Measurements from ENCODE around the gene SLC17A7.

SLC17A7 gene

DNA sequence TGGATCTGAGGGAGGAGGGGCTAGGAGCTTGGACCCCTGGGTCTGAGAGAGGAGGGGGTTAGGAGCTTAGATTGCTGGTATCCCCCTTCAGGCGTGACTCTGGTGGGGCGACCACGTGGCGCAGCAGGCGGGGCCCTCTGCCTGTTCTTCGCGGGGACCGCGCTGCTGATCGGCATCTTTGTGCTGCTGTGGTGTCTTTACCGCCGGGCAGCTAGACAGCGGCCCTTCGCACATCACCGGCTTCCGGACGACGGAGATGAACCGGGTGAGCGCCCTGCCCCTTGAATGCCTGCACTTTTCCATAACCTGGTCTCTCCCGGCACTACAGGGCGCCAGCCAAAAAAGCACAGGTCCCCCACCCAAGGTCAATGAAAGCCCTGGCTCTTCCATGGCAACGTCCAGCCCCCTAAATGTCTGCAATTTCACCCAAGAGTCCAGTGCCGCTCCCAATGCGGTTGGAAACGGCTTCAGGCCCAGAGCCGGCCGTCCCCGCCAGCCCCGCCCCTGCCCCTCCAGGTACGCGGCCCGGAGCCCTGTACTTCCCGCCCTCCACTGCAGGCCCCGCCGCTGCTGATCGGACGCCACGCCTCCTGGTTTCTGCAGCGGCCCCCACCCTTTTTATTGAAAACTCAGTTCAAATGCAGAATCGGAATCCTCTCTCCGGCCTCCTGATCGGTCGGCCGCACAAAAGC lies 13.3 kb downstream of the SLC17A7 start:
- no peak for DNase-seq

DNA sequence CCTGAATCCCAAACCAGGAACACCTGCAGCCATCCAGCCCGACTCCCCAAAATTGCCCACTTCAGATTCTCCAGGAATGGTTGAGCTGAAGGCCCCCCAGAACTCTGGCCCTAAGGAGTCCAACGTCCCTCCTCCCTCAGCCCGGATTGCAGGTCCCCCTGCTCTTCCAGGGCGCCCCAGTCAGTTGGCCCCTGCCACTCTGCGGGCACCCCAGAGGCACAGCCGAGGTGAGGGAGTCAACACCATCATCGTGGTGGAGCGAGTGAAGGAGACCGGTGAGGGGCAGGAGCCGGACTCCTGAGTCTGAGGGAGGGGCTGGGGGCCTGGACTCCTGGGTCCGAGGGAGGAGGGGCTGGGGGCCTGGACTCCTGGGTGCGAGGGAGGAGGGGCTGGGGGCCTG lies 14.0 kb downstream of the SLC17A7 start:
- DNase-seq, result no peak

DNA sequence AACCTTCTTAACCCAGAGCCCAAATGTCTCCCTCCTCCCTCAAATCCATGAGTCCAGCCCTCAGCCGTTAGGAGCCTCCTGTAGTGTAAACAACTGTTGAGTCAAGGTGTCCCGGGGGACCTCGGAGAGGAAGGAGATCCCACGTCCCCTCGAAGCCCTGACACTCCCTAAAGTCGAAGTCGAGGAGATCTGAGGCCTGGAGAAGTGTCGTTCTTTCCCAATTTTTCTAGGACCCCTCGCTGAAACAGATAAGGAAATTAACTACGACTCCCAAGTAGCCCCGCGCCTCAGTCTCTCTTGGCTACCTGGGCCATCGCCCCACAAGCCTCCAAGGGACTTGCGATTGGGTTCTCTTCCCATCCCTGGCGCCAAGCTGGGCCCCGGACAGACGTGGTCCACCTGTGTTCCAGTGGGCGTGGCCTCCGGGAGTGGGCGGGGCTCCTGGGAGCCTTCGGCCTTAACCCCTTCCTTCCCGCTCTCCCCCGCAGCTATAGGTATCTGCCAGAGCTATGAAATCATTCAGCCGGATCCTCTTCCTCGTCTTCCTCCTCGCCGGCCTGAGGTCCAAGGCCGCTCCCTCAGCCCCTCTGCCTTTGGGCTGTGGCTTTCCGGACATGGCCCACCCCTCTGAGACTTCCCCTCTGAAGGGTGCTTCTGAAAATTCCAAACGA lies 15.3 kb downstream of the SLC17A7 start:
- no peak for DNase-seq

DNA sequence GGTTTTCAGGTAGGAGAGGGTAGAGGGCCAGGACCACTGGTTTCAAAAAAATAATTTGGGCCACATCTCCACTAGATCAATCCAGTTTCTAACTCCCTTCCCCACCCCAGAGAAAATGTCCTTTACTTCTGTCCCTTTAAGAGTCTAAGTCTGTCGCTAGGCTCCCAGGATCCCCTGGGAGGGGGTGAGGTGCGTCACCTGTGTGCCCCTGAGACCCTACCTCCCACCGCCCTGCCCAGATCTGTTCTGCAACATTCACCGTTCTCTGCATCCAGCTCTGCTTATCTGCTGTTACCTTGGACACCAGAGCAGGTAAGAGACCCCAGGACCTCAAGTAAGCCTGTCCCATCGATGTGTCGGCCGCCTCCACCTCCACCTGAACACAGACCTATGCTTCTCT lies 16.1 kb downstream of the SLC17A7 start, which contains the start of gene GFY:
GFY (plus strand) TSS at position 211 of the 400 bp plus-strand sequence. CDS start 1,043 bp downstream, outside the sequence.
- DNase-seq, result no peak

DNA sequence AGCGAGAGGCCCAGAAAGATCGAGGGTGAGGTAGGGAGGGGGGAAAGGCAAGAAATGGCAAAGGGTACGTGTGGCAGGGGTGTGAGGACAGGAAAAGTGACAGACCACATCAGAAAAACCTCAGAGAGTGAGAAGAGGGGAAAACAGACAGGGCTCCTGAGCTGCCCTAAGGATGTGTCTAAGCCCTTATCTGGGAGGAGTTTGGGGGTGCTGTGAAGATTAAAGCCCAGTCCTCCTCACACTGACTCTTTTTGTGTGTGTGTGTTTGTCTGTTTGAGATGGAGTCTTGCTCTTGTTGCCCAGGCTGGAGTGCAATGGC lies 17.4 kb downstream of the SLC17A7 start:
- DNase-seq, result no peak

DNA sequence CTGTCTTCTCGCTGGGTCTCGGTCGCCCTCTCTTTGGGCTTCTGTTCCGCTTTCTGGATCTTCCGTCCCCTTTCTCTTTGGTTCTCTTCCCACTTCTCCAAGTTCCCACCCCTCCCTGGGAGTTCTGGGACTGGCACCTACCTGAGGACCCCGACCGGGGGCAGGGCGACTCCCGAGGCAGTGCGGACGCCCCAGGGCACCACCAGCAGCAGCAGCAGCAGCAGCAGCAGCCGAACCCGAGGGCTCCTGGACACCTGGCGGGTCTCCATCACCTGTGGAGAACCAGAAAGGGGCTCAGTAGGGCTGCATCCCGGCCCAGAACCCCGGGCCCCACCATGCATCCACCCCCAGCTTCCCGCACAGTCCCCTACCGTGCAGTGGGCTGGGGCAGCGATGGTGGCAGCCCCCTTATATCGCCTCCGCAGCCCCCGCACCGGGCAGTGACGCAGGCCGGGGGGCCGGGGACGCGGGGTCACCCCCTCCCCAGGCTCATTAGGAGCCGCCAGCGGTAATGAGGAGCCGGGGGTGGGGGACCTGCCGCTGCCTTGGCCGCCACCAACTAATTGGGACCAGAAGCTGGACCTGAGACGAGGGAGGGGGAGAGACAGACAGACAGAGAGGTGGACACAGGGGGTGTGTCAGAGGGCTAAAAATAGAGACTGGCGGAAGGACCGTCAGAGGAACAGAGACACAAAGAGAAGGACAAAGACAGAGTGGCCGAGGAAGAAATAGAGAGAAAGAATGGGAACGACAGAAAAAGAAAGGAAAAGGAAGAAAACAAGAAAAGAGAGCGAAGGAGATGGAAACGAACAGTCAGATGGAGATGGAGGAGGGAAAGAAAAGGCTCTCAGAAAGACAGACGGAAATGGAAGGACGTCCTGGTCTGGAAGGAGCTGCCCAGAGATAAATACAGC lies 18.0 kb downstream of the SLC17A7 start, which contains the start of gene PTH2:
PTH2 (minus strand) TSS at position 371 of the 914 bp plus-strand sequence; CDS start at position 269, 102 bp downstream.
- DNase-seq, result no peak

DNA sequence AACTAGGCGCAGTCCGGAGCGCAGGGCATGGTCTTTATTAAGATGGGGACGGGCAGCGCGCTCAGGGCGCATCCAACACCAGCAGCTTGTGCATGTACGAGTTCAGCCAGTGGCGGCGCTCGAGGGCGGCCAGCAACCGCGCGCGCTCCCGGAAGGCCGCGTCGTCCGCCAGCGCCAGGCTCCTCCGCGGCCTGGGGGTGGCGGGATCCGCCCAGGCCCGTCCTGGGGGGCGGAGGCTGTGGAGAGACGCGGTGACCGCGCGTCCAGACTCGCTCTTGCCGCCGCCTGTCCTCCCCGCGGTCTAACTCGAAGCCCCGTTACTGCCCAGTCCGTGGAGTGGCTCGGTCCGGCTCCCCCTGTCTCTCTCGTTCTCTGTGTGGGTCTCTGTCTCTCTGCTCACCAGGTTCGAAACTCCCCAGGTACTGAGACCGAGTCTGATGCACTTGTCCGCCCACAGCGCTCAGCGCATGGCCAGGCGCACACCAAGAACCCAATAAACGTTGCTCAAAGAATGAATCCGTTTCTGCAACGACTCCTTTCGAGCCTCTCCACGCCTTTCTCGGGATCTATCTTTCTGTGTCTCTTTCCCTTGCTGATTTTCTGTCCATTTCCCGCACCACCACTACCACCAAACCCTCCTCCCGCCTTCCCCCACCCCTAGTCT lies 18.8 kb downstream of the SLC17A7 start:
- no peak for DNase-seq

DNA sequence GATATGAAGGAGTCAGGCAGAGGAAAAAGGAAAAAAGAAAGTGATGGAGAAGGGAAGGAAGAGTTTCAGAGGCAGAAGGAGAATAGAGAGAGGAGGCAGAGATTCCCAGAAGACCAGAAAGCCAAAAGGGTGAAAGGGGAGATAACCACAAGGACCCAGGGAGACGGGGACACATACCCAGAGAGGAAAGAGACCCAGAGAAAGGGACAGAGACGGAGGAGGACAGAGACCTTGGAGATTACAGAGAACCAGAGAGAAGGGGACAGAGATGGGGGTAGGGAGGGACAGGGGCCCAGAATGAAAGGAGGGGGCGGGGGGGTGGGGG lies 19.5 kb downstream of the SLC17A7 start:
- no peak for DNase-seq

DNA sequence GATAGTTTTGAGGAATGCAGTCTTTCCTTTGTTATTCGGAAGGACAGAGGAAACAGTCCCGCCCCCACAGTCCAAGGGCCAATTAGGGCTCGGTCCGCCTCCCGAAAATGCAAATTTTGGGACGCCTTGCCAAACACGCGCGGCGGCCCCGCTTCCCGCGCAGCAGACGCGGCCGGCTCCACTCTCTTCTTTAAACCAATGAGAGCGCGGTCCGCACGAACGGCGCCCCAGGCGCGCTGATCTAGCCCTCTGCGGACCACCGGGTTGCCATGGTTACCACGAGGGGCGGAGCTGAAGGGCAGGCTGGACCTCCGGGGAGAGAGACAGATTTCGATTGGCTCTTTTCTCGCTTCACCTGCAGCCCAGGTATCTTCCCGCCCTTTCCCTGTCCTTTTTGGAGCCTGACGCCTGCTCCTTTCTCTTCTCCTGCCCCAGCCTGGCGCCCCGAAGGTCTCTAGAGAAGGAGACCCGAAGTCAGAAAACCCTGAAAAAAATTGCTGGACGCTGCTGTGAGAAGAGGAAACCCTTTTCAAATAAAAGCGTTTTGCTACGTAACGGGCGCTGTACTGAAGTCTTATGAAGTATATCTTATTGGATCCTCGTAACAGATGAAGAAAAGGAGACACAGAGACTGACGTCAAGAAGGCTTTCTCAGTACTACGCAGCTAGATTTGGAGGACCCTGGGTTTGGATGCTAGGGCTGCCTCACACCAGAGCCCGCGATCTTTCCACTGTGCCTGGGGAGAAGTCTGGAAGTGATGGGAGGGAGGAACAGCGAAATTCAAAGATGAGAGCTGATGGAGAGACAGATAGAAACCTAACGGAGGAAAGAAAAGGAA lies 20.1 kb downstream of the SLC17A7 start:
- DNase-seq, result peak; percentile 72

DNA sequence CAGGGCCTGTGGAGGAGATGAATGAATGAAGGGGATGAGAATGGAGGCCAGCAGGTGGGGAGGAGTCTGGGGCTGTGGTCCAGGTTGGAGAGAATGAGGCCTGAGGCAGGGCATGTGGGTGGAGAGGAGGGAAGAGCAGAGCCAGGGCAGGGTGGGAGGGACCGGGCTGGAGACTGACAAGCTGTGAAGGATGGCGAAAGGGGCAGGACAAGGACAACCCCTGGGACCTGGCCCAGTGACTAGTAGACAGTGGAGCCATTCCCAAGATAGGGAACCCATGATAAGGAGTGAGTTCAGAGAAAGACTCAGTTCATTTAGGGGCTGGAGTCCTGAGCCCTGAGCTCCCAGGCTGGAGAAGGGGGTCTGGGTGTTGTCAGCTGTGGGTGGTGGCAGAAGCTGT lies 21.1 kb downstream of the SLC17A7 start:
- DNase-seq, result no peak

DNA sequence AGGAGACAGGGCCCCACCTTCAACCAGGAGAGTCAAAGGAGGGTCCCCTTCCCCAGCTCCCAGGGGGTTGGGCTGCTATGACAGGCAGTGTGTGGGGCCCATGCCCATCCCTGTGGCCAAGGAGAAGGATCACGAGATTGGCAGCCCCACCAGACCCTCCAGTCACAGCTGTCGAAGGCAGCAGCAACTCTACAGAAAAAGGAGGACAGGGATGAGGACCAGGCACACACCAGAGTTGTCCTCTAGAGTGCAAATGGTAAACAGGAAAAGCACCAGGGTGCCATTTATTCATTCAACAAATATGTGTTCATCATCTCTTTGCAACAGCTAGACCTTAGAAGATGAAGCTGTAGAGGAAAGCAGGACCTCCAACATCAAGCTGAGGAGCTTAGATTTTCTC lies 22.2 kb downstream of the SLC17A7 start:
- no peak for DNase-seq

DNA sequence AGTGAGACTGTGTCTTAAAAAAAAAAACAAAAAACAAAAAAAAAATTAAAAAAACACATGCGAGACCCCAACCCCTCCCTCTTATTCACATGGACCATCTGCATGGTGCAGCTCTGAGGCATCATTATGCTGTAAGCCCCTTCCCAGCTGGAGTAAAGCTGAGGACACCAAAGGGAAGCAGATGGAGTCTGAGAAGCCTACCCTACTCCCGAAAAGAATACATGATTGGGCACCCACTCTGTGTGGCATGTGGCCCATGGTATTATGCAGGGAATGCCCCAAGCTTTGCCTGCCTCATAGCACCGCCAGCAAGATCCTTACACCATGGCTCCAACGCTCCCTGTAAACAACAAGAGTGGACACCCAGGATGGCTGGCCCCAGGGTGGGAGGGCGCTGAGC lies 22.8 kb downstream of the SLC17A7 start:
- DNase-seq, result no peak

DNA sequence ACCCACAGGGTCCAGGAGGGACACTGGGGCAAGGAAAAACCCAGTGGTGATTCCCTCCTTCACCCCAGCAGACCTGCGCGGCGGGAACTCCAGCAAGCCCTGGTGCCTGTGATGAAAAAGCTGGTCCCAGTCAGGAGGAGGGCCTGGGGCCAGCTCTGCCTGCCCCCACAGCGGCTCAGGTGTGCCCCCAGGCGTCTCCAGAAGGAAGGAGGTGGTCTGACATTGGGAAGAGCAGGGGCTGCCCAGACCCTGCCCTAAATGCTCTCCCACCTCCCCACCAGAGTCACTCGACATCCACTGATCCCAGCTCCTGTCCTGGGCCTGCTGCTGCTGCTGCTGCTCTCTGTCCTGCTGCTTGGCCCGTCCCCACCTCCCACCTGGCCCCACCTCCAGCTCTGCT lies 24.2 kb downstream of the SLC17A7 start:
- DNase-seq, result no peak

DNA sequence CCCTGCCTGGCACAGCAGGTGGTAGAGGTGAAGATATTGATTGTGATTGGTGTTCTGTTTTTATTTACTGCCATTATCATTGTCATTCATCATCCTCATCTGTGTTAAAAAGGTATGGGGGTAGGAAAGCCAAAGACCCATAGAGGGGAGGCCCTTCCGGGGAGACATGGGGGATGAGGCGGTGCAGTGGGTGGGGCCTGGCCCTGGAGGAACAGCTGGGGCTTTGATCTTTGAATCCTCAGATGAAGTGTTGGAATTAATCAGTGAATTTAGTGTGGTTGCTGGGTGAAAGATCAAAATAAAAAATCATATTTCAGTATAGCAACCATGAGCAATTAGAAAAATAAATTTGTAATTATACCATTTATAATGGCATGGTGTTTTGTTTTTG lies 25.5 kb downstream of the SLC17A7 start:
- no peak for DNase-seq

DNA sequence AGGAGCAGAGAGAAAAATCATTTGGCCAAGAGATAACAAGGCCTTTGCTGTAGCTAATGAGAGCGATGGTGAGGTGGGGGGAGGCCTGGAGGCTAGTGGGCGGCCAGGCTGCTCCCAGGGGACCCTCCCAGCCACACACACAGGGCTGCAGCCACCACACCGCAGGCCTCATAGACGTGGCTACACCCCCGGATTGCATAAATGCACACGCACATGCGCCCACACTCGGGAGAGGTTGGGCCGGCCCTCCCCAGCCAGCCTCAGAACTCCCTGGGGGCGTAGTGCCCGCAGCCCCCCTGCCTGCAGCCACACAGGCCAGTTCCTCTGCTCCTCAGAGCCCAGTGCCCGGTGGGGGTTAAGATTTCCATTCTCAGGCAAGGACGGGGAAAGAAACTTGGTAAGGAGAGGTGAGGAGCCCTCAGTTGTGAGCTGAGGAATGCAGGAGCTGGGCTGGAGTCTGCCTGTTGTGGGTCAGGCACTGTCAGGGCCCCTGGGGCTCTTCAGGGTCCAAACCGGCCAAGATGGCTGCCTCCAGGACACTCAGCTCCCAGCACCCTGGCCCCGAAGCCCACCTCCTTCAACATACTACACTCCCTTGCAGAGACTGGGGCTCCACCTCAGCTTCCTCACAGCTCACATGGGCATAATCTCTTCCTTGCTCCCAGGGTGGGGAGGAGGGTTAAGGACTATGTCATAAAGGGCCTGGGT lies 26.1 kb downstream of the SLC17A7 start:
- no peak for DNase-seq

DNA sequence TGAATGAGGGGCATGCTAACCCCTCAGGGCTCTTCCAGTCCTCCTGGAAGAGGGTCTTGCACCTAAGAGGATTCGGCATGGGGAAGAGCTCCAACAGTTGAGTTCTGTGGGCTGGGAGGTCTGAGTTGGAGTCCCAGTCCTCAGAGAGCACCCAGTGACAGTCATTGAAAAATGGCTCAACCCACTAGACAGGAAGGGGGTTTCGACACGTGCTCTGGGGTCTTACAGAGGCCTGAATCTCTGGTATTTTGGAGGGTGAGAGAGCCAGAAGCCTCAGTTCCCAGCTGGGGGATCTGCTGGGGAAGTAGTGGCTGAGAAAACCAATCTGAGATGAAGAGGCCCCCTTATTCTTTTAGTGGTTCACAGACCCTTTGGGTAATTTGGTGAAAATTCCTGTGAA lies 27.1 kb downstream of the SLC17A7 start:
- no peak for DNase-seq

DNA sequence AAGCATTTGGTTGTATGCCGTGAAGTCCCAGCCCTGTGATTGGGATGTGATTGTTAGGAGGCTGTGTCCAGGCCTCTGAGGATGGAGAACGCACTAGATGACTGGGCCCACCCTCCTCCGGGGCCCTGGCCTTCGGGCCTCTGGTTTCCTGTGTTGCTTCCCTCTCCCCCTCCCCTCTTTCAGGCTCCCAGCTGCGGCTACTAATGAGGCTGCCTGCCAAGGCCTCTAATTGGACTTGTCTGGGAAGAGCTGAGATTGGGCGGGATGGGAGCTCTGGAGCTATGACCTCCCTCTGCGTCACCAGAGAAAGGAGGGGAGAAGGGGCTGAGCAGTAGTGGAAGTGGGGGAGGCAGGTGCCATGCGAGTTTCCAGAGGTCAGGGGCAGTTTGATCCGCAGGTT lies 28.0 kb downstream of the SLC17A7 start:
- DNase-seq, result no peak

DNA sequence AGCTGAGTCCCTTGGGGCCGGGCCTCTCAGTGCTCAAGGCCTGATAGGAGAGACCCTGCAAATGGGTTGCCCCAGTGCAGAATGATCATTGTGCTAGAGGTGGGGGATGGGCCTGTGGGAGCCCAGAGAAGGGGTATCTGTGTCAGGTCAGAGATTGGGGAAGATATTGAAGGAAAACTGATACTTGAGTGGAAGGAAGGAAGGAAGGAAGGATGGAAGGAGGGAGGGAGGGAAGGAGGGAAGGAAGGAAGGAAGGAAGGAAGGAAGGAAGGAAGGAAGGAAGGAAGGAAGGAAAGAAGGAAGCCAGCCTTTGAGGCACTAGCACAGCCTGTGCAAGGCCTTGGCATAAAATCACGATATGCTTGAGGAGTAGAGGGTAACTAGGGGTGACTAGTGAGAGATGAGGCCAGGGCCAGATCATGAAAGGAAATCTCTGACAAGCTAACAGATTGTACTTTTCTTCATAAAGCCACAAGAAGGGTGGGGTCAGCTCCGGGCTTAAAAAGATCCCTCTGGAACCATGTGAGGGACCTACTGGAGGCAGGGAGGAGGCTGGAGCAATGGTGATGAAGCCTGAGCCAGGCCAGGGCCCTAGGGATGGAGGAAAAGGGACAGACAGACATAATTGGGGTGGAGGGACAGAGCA lies 29.5 kb downstream of the SLC17A7 start:
- DNase-seq, result no peak

DNA sequence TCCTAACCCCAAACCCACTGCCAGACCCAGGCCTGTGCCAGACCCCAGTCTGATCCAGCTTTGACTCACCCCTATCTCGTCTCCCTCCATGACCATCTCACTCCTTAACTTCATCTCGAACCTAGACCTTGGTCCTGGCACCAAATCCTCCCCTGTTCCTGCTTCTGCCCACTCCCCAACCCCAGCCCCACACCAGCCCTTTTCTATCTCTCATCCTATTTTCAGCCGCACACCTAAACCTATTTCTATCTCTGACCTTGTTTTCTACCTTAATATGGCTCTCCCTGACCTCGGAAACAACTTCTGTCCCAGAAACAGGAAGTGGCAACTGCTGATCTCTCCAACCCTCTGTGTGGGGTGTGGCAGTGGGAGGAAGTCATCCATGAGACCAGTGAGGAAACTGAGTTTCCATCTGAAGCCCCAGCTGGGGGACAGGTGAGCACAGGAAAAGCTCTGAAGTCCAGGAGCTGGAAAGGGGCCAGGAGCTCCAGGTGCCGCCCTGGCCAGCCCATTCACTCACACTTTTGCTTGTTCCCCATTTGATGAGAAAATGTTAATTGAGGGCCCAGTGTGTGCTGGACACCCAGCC lies 31.8 kb downstream of the SLC17A7 start:
- DNase-seq, result no peak

DNA sequence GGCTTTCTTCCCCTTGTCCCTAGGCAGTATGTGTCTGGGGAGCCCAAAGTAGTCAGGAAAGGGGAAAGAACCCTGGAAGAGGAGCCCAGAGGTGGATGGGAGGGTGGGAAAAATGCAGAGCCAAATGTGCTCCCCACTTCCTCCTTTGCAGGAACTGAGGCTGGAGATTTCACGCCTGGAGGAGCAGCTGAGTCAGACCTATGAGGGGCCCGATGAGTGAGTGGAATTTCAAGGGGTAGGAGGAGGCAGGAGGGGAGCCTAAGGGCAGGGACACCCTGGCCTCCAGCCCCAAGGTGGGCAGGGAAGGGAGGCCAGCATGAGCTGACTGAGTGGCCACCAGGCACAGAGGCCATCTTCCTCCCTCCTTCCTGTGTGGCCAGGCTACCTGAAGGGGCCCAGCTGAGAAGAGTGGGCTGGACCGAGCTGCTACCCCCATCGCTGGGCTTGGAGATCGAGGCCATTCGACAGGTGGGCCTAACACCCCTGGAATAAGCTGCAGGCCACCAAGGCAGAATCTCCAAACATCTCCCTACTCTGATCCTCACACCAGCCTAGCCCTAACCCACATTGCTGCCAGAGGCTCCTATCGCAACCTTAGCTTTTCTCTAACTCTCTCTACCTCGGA lies 32.4 kb downstream of the SLC17A7 start:
- DNase-seq, result no peak
